Measurements from ENCODE around the gene SCAMP1.

- TF ChIP-seq, protein P1, sequence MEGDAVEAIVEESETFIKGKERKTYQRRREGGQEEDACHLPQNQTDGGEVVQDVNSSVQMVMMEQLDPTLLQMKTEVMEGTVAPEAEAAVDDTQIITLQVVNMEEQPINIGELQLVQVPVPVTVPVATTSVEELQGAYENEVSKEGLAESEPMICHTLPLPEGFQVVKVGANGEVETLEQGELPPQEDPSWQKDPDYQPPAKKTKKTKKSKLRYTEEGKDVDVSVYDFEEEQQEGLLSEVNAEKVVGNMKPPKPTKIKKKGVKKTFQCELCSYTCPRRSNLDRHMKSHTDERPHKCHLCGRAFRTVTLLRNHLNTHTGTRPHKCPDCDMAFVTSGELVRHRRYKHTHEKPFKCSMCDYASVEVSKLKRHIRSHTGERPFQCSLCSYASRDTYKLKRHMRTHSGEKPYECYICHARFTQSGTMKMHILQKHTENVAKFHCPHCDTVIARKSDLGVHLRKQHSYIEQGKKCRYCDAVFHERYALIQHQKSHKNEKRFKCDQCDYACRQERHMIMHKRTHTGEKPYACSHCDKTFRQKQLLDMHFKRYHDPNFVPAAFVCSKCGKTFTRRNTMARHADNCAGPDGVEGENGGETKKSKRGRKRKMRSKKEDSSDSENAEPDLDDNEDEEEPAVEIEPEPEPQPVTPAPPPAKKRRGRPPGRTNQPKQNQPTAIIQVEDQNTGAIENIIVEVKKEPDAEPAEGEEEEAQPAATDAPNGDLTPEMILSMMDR (conservative IDR thresholded peaks at IDR 0.05; ENCODE audit: low read length): no peak
- TF ChIP-seq EZH2phosphoT487 (IDR thresholded peaks at IDR 0.05; ENCODE audit: borderline replicate concordance, low read depth, low read length): no peak
These were observed 113.3 kb downstream of the SCAMP1 start for GRCh38 chr5:78473751-78474150.

All from OCI-LY7 (cell line).